GM23338 (cell line): ENCODE results near the gene CFDP1. TPM values are rescaled to one million over a fixed set of nuclear protein-coding genes. Genes with fewer than 3 reads are reported as not detected.

Source experiments
- ATAC-seq: fragments of 200-7000 bp; cut with Tn5 transposase; 3 replicates; pipeline ENCODE4 v1.9.1; 2020
- DNase-seq: peaks from one replicate; pipeline ENCODE4 v3.0.0-alpha.2; 2015; ENCODE audit warnings: low spot score
- H2AFZ ChIP-seq: fragments of 200-600 bp; sonication (generic); 2 replicates; pipeline ENCODE4 v1.8.0; 2016; ENCODE audit warnings: antibody characterized with exemption, mild to moderate bottlenecking, moderate library complexity
- H3F3A ChIP-seq: fragments of 200-600 bp; sonication (generic); replicated peaks from 2 replicates; pipeline ENCODE4 v1.8.0; 2017; ENCODE audit warnings: antibody characterized with exemption, mixed run types, low read depth
- H3K27ac ChIP-seq: fragments of 200-600 bp; sonication (generic); 2 replicates; pipeline ENCODE4 v1.6.1; 2016; ENCODE audit warnings: low read depth
- H3K27me3 ChIP-seq: fragments of 200-600 bp; sonication (generic); 2 replicates; pipeline ENCODE4 v1.8.0; 2016; ENCODE audit warnings: mild to moderate bottlenecking, mixed run types, moderate library complexity; ENCODE audit not compliant: insufficient read depth
- H3K36me3 ChIP-seq: fragments of 200-600 bp; sonication (generic); 2 replicates; pipeline ENCODE4 v1.8.0; 2016; ENCODE audit warnings: mild to moderate bottlenecking; ENCODE audit not compliant: insufficient read depth
- H3K4me1 ChIP-seq: fragments of 200-600 bp; sonication (generic); 2 replicates; pipeline ENCODE4 v1.8.0; 2016; ENCODE audit warnings: mild to moderate bottlenecking, moderate library complexity; ENCODE audit not compliant: insufficient read depth
- H3K4me2 ChIP-seq: fragments of 200-600 bp; sonication (generic); 2 replicates; pipeline ENCODE4 v1.7.1; 2017; ENCODE audit warnings: mixed run types
- H3K4me3 ChIP-seq: fragments of 200-600 bp; sonication (generic); 2 replicates; pipeline ENCODE4 v1.6.1; 2016; ENCODE audit warnings: mixed run types
- H3K79me2 ChIP-seq: fragments of 200-600 bp; sonication (generic); replicated peaks from 2 replicates; pipeline ENCODE4 v1.8.0; 2017; ENCODE audit warnings: mild to moderate bottlenecking; ENCODE audit not compliant: insufficient read depth
- H3K9me2 ChIP-seq: fragments of 200-600 bp; sonication (generic); 2 replicates; pipeline ENCODE4 v1.8.0; 2017; ENCODE audit not compliant: insufficient read depth
- H4K20me1 ChIP-seq: fragments of 200-600 bp; sonication (generic); replicated peaks from 2 replicates; pipeline ENCODE4 v1.8.0; 2017; ENCODE audit warnings: mild to moderate bottlenecking; ENCODE audit not compliant: insufficient read depth
- H3K27ac Mint-ChIP-seq: 2 replicates; pipeline ENCODE4 v1.8.0; 2020; ENCODE audit warnings: inconsistent platforms, mild to moderate bottlenecking, moderate library complexity, mixed read lengths
- H3K27me3 Mint-ChIP-seq: 3 replicates; pipeline ENCODE4 v1.8.0; 2022; ENCODE audit warnings: low read depth, mild to moderate bottlenecking, moderate library complexity, mixed read lengths, inconsistent platforms; ENCODE audit not compliant: insufficient read depth, poor library complexity
- H3K36me3 Mint-ChIP-seq: 3 replicates; pipeline ENCODE4 v1.8.0; 2021; ENCODE audit warnings: low read depth, mild to moderate bottlenecking, inconsistent platforms, moderate library complexity, mixed read lengths
- H3K4me1 Mint-ChIP-seq: 3 replicates; pipeline ENCODE4 v1.8.0; 2020; ENCODE audit warnings: mild to moderate bottlenecking, inconsistent platforms, mixed read lengths
- H3K4me3 Mint-ChIP-seq: 3 replicates; pipeline ENCODE4 v1.8.0; 2021; ENCODE audit warnings: moderate library complexity, mild to moderate bottlenecking, inconsistent platforms, mixed read lengths
- H3K9me3 Mint-ChIP-seq: 3 replicates; pipeline ENCODE4 v1.8.0; 2020; ENCODE audit warnings: moderate library complexity, mild to moderate bottlenecking, inconsistent platforms, mixed read lengths
- EZH2phosphoT487 ChIP-seq: fragments of 200-600 bp; sonication (generic); IDR thresholded peaks from one replicate; pipeline ENCODE4 v1.8.1; 2018; ENCODE audit warnings: antibody characterized with exemption; ENCODE audit not compliant: unreplicated experiment
- POLR2AphosphoS5 ChIP-seq: IDR thresholded peaks from 2 replicates; pipeline ENCODE4 v1.6.1; 2016; ENCODE audit warnings: antibody characterized with exemption, low read depth
- STAT1 ChIP-seq: IDR thresholded peaks from one replicate; pipeline ENCODE4 v1.6.1; 2016; ENCODE audit warnings: antibody characterized with exemption; ENCODE audit not compliant: unreplicated experiment
- ZNF114 ChIP-seq: fragments of 250-450 bp; sonication (Bioruptor Pico); IDR thresholded peaks from 2 replicates; pipeline ENCODE4 v1.5.0; 2020; ENCODE audit warnings: mild to moderate bottlenecking, moderate library complexity
- polyA plus RNA-seq: library from polyadenylated mRNA; unstranded; fragments of >200 nt; fragmentation: Nextera tagmentation; extraction: Ambion mirVana; gene quantifications from 2 replicates; pipeline ENCODE4 v1.2.1, GENCODE V29; 2016
- total RNA-seq: library from RNA; depleted of rRNA; stranded (reverse); fragments of >200 nt; shearing (Covaris generic); gene quantifications from 2 replicates; pipeline ENCODE4 v1.2.3, GENCODE V29; 2014
- TF ChIP-seq, protein P1 (sequence below): fragments of 250-450 bp; sonication (Bioruptor Pico); IDR thresholded peaks from 2 replicates; pipeline ENCODE4 v1.5.0; 2020; ENCODE audit warnings: mild to moderate bottlenecking, moderate library complexity
- TF ChIP-seq, protein P2 (sequence below): IDR thresholded peaks from one replicate; pipeline ENCODE4 v1.6.1; 2018; ENCODE audit warnings: antibody characterized with exemption; ENCODE audit not compliant: unreplicated experiment

CFDP1 gene
- total and polyA plus RNA-seq, 2 experiments from 2014 or later: 89.9 to 224 TPM

DNA sequence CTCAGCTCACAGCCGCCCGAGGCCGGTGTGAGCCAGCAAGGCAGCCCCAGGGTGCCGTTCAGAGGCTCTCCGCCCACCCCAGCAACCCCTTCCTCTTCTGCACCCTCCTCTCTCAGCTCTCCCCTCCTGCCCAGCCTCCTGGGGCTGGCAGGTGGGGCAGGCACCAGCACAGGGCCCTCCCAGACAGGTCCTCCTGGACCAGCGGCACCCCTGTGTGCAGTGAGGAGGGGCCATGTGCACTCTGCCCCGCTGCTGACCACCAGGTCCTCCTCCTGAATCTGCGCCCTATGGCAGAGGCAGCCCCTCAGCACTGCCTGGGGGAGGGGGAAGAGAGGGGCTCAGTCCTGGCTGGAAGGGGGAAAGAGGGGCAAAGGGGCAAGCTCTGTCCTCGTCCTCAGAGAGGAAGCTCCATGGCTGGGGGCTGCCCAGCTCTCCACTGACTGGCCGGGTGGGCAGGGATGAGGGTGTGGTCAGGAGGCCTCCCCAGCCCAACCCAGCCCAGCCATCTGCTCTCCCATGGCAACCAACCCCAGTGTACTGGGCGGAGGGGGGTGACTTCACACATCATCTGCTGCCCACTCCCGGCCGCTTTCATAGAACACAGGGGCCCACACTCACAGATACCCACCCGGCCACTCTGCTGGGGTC, 176.5 kb downstream of the CFDP1 start:
- H3K4me1 ChIP-seq: peaks cover 78% of the 10 kb centered on the region
- H3K27me3 ChIP-seq: no peaks in the 10 kb centered on the region
- Mint-ChIP-seq H3K4me3 (no peak overlapping the region), H3K9me3 (no peaks in the 10 kb centered on the region), H3K4me1 (peaks cover 81% of the 10 kb centered on the region), H3K36me3 (peaks cover 4% of the 10 kb centered on the region; the same call in 1 of the 3 replicates), H3K27me3 (peaks cover 16% of the 10 kb centered on the region), H3K27ac (peak overlapping the region; percentile 72)
- peaks cover 33% of the 10 kb centered on the region for H3F3A ChIP-seq
- peak overlapping the region; percentile 100 for H3K27ac ChIP-seq
- H3K36me3 ChIP-seq: no peaks in the 10 kb centered on the region
- H3K79me2 ChIP-seq: peaks cover 86% of the 10 kb centered on the region
- H3K4me2 ChIP-seq: peak overlapping the region; percentile 62
- H3K4me3 ChIP-seq: peak overlapping the region; percentile 35; the same call in 1 of the 2 replicates
- no peak overlapping the region for H2AFZ ChIP-seq
- ATAC-seq (peak; percentile 3), DNase-seq (no peak)
- no peaks in the 10 kb centered on the region for H3K9me2 ChIP-seq
- H4K20me1 ChIP-seq: peaks cover 24% of the 10 kb centered on the region
- TF ChIP-seq POLR2AphosphoS5 (no peak), ZNF114 (no peak), STAT1 (no peak), EZH2phosphoT487 (no peak)
- TF ChIP-seq, protein P1, sequence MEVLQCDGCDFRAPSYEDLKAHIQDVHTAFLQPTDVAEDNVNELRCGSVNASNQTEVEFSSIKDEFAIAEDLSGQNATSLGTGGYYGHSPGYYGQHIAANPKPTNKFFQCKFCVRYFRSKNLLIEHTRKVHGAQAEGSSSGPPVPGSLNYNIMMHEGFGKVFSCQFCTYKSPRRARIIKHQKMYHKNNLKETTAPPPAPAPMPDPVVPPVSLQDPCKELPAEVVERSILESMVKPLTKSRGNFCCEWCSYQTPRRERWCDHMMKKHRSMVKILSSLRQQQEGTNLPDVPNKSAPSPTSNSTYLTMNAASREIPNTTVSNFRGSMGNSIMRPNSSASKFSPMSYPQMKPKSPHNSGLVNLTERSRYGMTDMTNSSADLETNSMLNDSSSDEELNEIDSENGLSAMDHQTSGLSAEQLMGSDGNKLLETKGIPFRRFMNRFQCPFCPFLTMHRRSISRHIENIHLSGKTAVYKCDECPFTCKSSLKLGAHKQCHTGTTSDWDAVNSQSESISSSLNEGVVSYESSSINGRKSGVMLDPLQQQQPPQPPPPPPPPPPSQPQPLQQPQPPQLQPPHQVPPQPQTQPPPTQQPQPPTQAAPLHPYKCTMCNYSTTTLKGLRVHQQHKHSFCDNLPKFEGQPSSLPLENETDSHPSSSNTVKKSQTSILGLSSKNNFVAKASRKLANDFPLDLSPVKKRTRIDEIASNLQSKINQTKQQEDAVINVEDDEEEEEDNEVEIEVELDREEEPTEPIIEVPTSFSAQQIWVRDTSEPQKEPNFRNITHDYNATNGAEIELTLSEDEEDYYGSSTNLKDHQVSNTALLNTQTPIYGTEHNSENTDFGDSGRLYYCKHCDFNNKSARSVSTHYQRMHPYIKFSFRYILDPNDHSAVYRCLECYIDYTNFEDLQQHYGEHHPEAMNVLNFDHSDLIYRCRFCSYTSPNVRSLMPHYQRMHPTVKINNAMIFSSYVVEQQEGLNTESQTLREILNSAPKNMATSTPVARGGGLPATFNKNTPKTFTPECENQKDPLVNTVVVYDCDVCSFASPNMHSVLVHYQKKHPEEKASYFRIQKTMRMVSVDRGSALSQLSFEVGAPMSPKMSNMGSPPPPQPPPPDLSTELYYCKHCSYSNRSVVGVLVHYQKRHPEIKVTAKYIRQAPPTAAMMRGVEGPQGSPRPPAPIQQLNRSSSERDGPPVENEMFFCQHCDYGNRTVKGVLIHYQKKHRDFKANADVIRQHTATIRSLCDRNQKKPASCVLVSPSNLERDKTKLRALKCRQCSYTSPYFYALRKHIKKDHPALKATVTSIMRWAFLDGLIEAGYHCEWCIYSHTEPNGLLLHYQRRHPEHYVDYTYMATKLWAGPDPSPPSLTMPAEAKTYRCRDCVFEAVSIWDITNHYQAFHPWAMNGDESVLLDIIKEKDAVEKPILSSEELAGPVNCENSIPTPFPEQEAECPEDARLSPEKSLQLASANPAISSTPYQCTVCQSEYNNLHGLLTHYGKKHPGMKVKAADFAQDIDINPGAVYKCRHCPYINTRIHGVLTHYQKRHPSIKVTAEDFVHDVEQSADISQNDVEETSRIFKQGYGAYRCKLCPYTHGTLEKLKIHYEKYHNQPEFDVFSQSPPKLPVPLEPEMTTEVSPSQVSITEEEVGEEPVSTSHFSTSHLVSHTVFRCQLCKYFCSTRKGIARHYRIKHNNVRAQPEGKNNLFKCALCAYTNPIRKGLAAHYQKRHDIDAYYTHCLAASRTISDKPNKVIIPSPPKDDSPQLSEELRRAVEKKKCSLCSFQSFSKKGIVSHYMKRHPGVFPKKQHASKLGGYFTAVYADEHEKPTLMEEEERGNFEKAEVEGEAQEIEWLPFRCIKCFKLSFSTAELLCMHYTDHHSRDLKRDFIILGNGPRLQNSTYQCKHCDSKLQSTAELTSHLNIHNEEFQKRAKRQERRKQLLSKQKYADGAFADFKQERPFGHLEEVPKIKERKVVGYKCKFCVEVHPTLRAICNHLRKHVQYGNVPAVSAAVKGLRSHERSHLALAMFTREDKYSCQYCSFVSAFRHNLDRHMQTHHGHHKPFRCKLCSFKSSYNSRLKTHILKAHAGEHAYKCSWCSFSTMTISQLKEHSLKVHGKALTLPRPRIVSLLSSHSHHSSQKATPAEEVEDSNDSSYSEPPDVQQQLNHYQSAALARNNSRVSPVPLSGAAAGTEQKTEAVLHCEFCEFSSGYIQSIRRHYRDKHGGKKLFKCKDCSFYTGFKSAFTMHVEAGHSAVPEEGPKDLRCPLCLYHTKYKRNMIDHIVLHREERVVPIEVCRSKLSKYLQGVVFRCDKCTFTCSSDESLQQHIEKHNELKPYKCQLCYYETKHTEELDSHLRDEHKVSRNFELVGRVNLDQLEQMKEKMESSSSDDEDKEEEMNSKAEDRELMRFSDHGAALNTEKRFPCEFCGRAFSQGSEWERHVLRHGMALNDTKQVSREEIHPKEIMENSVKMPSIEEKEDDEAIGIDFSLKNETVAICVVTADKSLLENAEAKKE: no peak
- TF ChIP-seq, protein P2, sequence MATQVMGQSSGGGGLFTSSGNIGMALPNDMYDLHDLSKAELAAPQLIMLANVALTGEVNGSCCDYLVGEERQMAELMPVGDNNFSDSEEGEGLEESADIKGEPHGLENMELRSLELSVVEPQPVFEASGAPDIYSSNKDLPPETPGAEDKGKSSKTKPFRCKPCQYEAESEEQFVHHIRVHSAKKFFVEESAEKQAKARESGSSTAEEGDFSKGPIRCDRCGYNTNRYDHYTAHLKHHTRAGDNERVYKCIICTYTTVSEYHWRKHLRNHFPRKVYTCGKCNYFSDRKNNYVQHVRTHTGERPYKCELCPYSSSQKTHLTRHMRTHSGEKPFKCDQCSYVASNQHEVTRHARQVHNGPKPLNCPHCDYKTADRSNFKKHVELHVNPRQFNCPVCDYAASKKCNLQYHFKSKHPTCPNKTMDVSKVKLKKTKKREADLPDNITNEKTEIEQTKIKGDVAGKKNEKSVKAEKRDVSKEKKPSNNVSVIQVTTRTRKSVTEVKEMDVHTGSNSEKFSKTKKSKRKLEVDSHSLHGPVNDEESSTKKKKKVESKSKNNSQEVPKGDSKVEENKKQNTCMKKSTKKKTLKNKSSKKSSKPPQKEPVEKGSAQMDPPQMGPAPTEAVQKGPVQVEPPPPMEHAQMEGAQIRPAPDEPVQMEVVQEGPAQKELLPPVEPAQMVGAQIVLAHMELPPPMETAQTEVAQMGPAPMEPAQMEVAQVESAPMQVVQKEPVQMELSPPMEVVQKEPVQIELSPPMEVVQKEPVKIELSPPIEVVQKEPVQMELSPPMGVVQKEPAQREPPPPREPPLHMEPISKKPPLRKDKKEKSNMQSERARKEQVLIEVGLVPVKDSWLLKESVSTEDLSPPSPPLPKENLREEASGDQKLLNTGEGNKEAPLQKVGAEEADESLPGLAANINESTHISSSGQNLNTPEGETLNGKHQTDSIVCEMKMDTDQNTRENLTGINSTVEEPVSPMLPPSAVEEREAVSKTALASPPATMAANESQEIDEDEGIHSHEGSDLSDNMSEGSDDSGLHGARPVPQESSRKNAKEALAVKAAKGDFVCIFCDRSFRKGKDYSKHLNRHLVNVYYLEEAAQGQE: no peak
